GM12878 (cell line): ENCODE data around the gene CACNA1B. TPM values are rescaled to one million over a fixed set of nuclear protein-coding genes. Genes with fewer than 3 reads are reported as not detected.
A peak's percentile ranks its signal among the peaks of the same experiment; 100 is the strongest.

Experiments used
- ATAC-seq: fragments of 200-7000 bp; cut with Tn5 transposase; 3 replicates; pipeline ENCODE4 v1.9.1; 2020; ENCODE audit warnings: mild to moderate bottlenecking, moderate library complexity
- BruUV-seq: library from RNA; stranded (reverse); fragments of 400-500 nt; replicated peaks from 2 replicates; lab custom pipeline; 2021; lab: Mats Ljungman, UMichigan
- CTCF ChIA-PET: fragments of 300-600 bp; sonication (Branson Sonifier 250); formaldehyde crosslinking; extraction: SDS; loops from one replicate; lab custom pipeline; 2021; ENCODE audit warnings: inconsistent platforms; lab: Yijun Ruan, JAX
- POLR2A ChIA-PET: fragments of 350-600 bp; formaldehyde crosslinking; extraction: SDS; loops from one replicate; lab custom pipeline; 2021; ENCODE audit warnings: inconsistent platforms; lab: Charles Lee
- RAD21 ChIA-PET: fragments of 300-600 bp; sonication (Branson Sonifier 250); formaldehyde crosslinking; loops from one replicate; lab custom pipeline; 2023; ENCODE audit warnings: antibody characterized with exemption; ENCODE audit not compliant: unreplicated experiment; lab: Charles Lee
- SMC1A ChIA-PET: fragments of 300-600 bp; sonication (Branson Sonifier 250); formaldehyde crosslinking; loops from one replicate; lab custom pipeline; 2023; ENCODE audit not compliant: unreplicated experiment, uncharacterized antibody; lab: Charles Lee
- DNase-seq: peaks from one replicate; pipeline ENCODE4 v3.0.0-alpha.2; 2011; ENCODE audit warnings: low read depth, low spot score
- FAIRE-seq: peaks from 3 replicates; lab custom pipeline; 2011; peaks lifted over from hg19 to GRCh38; lab: Jason Lieb, UNC
- H2AFZ ChIP-seq: 2 replicates; pipeline ENCODE4 v1.6.0; 2011; ENCODE audit warnings: low read depth, low read length, control low read depth; ENCODE audit not compliant: control insufficient read depth
- H3K27ac ChIP-seq: 2 replicates; pipeline ENCODE4 v1.5.1; 2011; ENCODE audit warnings: control low read depth; ENCODE audit not compliant: control insufficient read depth, insufficient read depth
- H3K27me3 ChIP-seq, 2 experiments: replicated peaks in 1 of 2; 2 replicates each; pipeline versions ENCODE4 v1.6.0 to v1.6.1; 2011; ENCODE audit warnings: low read length in 1 of 2; ENCODE audit not compliant: control insufficient read depth in 2 of 2, insufficient read depth in 2 of 2
- H3K36me3 ChIP-seq, 2 experiments: 2 replicates each; pipeline ENCODE4 v1.5.1; 2011; ENCODE audit warnings: low read length in 1 of 2; ENCODE audit not compliant: control insufficient read depth in 2 of 2, insufficient read depth in 2 of 2
- H3K4me1 ChIP-seq: 2 replicates; pipeline ENCODE4 v1.6.1; 2011; ENCODE audit warnings: mild to moderate bottlenecking, low read length, moderate library complexity, mixed read lengths; ENCODE audit not compliant: control insufficient read depth, insufficient read depth
- H3K4me2 ChIP-seq: 2 replicates; pipeline ENCODE4 v1.6.0; 2011; ENCODE audit warnings: control low read depth; ENCODE audit not compliant: control insufficient read depth, insufficient read depth
- H3K4me3 ChIP-seq: fragments of 200-600 bp; sonication (generic); 2 replicates; pipeline ENCODE4 v1.5.1; 2016
- H3K79me2 ChIP-seq: 2 replicates; pipeline ENCODE4 v1.6.0; 2011; ENCODE audit warnings: low read length; ENCODE audit not compliant: control insufficient read depth, insufficient read depth
- H3K9ac ChIP-seq: 2 replicates; pipeline ENCODE4 v1.8.0; 2011; ENCODE audit warnings: low read length, control low read depth, mixed read lengths; ENCODE audit not compliant: control insufficient read depth, insufficient read depth
- H3K9me3 ChIP-seq: replicated peaks from 3 replicates; pipeline ENCODE4 v1.5.1; 2011; ENCODE audit warnings: mild to moderate bottlenecking, low read length; ENCODE audit not compliant: control insufficient read depth, insufficient read depth
- H4K20me1 ChIP-seq: 2 replicates; pipeline ENCODE4 v1.6.0; 2011; ENCODE audit not compliant: control insufficient read depth, insufficient read depth
- CHD2 ChIP-seq: IDR thresholded peaks from 2 replicates; pipeline ENCODE4 v1.6.1; 2011; ENCODE audit warnings: low read depth, low read length, improper control_type of control experiment, borderline replicate concordance
- E2F8 ChIP-seq: fragments of 450-650 bp; IDR thresholded peaks from 2 replicates; pipeline ENCODE4 v1.6.1; 2018; ENCODE audit warnings: mild to moderate bottlenecking, low read depth, moderate library complexity; ENCODE audit not compliant: partially characterized antibody
- EED ChIP-seq: sonication (generic); IDR thresholded peaks from 2 replicates; pipeline ENCODE4 v1.6.1; 2016; ENCODE audit warnings: antibody characterized with exemption, low read depth
- ETV6 ChIP-seq, 2 experiments: fragments of 450-650 bp in 1 of 2; IDR thresholded peaks in 1 of 2; conservative IDR thresholded peaks in 1 of 2; 2 replicates each; pipeline ENCODE4 v1.6.1; 2014; ENCODE audit warnings: antibody characterized with exemption in 1 of 2, borderline replicate concordance in 1 of 2, low read depth in 1 of 2, mild to moderate bottlenecking in 1 of 2, moderate library complexity in 1 of 2
- HDAC6 ChIP-seq: fragments of 200-600 bp; sonication (generic); IDR thresholded peaks from one replicate; pipeline ENCODE4 v1.8.0; 2017; ENCODE audit warnings: antibody characterized with exemption; ENCODE audit not compliant: unreplicated experiment
- KDM1A ChIP-seq: fragments of 200-600 bp; sonication (generic); IDR thresholded peaks from 2 replicates; pipeline ENCODE4 v1.6.1; 2016; ENCODE audit warnings: borderline replicate concordance
- MEF2B ChIP-seq: fragments of 450-650 bp; IDR thresholded peaks from 2 replicates; pipeline ENCODE4 v1.6.1; 2018; ENCODE audit warnings: mild to moderate bottlenecking, moderate library complexity; ENCODE audit not compliant: partially characterized antibody, poor library complexity, severe bottlenecking
- MYB ChIP-seq: fragments of 150-350 bp; IDR thresholded peaks from 2 replicates; pipeline ENCODE4 v1.6.1; 2014; ENCODE audit warnings: mild to moderate bottlenecking, low read depth, low read length, borderline replicate concordance
- POLR2A ChIP-seq: IDR thresholded peaks from 2 replicates; pipeline ENCODE4 v1.6.1; 2011; ENCODE audit warnings: low read depth, mild to moderate bottlenecking, low read length
- SMC3 ChIP-seq: IDR thresholded peaks from 2 replicates; pipeline ENCODE4 v1.6.1; 2011; ENCODE audit warnings: low read length, improper control_type of control experiment, borderline replicate concordance
- SUPT20H ChIP-seq: IDR thresholded peaks from 2 replicates; pipeline ENCODE4 v1.6.1; 2011; ENCODE audit warnings: low read depth, mild to moderate bottlenecking, low read length, moderate library complexity, borderline replicate concordance; ENCODE audit not compliant: control insufficient read depth
- TAF1 ChIP-seq: IDR thresholded peaks from 2 replicates; pipeline ENCODE4 v1.6.1; 2011; ENCODE audit warnings: mild to moderate bottlenecking, low read depth, low read length, borderline replicate concordance
- WGBS: methylation state at CpG from one replicate; pipeline ENCODE4 v1.1.6; 2016; ENCODE audit warnings: low lambda C conversion rate; ENCODE audit not compliant: insufficient replicate concordance, insufficient coverage; ENCODE audit errors: missing lambda C conversion rate; 5-methylcytosine and 5-hydroxymethylcytosine counted together
- in situ Hi-C: fragments of 300-500 bp; cut with MboI; formaldehyde crosslinking; loops from 9 replicates; pipeline ENCODE4 v1.14.3; 2018; ENCODE audit warnings: mixed read lengths
- intact Hi-C: fragments of 100-400 bp; cut with micrococcal nuclease; formaldehyde crosslinking; loops from one replicate; pipeline ENCODE4 v1.14.2; 2022; ENCODE audit not compliant: unreplicated experiment
- polyA plus RNA-seq, 11 experiments: library from polyadenylated mRNA; depleted of rRNA in 4 of 11; unstranded in 6 of 11; stranded (reverse) in 5 of 11; fragments of >200 nt; fragmentation: Nextera tagmentation in 4 of 11; fragmentation: Illumina TruSeq in 1 of 11; extraction: Ambion mirVana in 4 of 11; extraction: Trizol in 1 of 11; gene quantifications; 1 replicate in 1 of 11; 2 replicates in 10 of 11; pipeline versions ENCODE4 v1.2.1 to v1.2.3, GENCODE V29; 2011 to 2016; ENCODE audit warnings: inconsistent platforms in 2 of 11, missing spikeins in 2 of 11, low read depth in 1 of 11
- total RNA-seq, 4 experiments: library from RNA; depleted of rRNA in 3 of 4; stranded (reverse); fragments of >200 nt in 3 of 4; fragmentation: Illumina TruSeq in 1 of 4; extraction: Trizol in 1 of 4; gene quantifications; 2 replicates each; pipeline versions ENCODE4 v1.2.1 to v1.2.3, GENCODE V29; 2013 to 2021

Gene CACNA1B
- total and polyA plus RNA-seq, 10 of the 15 experiments (the other 5 are each of a cell fraction or from before 2014, with no cell fraction given), result 0.01 to 0.03 (median 0.01) TPM; not detected in 7

DNA sequence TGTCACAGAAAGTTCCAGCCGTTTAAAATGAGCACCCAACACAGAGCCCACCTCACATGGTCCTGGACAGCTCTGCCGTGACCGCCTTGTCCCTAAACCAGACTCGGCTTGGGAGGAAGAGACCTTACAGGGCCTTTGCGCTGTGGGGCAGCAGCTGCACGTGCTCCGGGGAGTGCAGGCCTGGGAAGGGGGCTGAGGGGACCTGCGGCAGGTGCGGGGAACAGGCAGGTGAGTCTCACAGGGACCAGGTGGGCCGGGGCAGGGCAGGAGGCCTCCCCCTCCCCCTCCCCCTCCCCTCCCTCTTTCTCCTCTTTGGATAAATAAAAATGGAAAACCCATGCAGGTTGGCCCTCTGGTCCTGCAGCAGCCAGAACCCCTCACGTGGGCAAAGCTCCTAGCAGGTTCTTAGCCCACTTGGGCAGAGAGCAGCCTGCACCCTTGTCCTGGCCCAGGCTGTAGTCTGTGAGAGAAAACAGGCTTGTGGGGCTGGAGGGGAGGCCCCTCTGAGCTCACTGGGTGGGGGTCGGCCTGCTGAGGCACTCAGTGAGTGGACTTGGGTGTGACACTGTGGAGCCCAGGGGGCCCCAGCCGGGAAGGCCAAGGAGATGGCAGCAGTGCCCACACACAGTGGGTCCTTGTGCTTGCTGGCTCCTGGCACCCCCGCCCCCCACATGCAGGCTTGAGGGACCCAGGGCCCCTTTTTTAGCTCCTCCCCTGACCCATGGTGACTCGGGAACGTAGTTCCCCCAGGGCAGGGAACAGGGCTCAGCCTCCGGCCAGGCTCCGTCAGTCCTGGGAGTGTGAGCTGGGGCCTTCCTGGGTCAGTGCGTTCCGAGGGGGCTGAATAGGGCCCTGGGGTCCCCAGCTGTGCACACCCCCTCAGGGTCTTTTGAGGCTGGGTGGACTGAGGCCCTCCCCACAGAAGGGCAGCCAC lies 40.0 kb upstream of the CACNA1B start:
- no peak overlapping the region for H3K4me3 ChIP-seq
- no peak overlapping the region for H3K27ac ChIP-seq
- no peak for DNase-seq
- H3K27me3 ChIP-seq, result no peaks in the 10 kb centered on the region
- peak; percentile 15; the same call in 2 of the 3 replicates for ATAC-seq
- CTCF ChIA-PET, result no interaction called here
- no peak overlapping the region for H3K9ac ChIP-seq
- no TSS peak for BruUV-seq
- no peak overlapping the region for H3K4me2 ChIP-seq
- H3K36me3 ChIP-seq, result peaks cover 9 to 39% of the 10 kb centered on the region in 2 experiments
- no peaks in the 10 kb centered on the region for H4K20me1 ChIP-seq
- H3K4me1 ChIP-seq, result no peaks in the 10 kb centered on the region; the same call in 1 of the 2 replicates
- RAD21 ChIA-PET, result no interaction called here
- no peak overlapping the region for H2AFZ ChIP-seq
- in situ Hi-C loops (no loop called here), intact Hi-C loops (no loop called here)
- POLR2A ChIA-PET, result no interaction called here
- SMC1A ChIA-PET, result no interaction called here
- H3K79me2 ChIP-seq, result no peaks in the 10 kb centered on the region
- no peak for FAIRE-seq
- no peaks in the 10 kb centered on the region; the same call in 2 of the 3 replicates for H3K9me3 ChIP-seq
- TF ChIP-seq POLR2A (peak; percentile 21; the same call in 1 of the 2 replicates), SMC3 (no peak), MEF2B (no peak), CHD2 (no peak), SUPT20H (no peak), EED (no peak)
- WGBS, result 94% methylated on average over 19 of the region's 20 CpGs

GRCh38 chr9:137838576-137838975 lies 39.0 kb upstream of the CACNA1B start:
- Histone ChIP-seq H3K4me2 (no peak overlapping the region), H3K36me3 (peaks cover 6 to 29% of the 10 kb centered on the region in 2 experiments), H3K4me1 (no peaks in the 10 kb centered on the region; the same call in 1 of the 2 replicates), H3K9me3 (no peaks in the 10 kb centered on the region; the same call in 2 of the 3 replicates), H3K4me3 (no peak overlapping the region), H3K27ac (no peak overlapping the region), H4K20me1 (no peaks in the 10 kb centered on the region), H3K79me2 (no peaks in the 10 kb centered on the region), H3K9ac (no peak overlapping the region), H3K27me3 (no peaks in the 10 kb centered on the region), H2AFZ (no peak overlapping the region)
- SMC1A ChIA-PET, result no interaction called here
- BruUV-seq, result no TSS peak
- RAD21 ChIA-PET, result no interaction called here
- FAIRE-seq, result no peak
- POLR2A ChIA-PET, result no interaction called here
- CTCF ChIA-PET, result no interaction called here
- no peak for ATAC-seq
- in situ Hi-C loops, result no loop called here
- no peak for DNase-seq
- WGBS, result 89% methylated on average over 10 of the region's 10 CpGs
- intact Hi-C loops, result no loop called here
- no peak for TF ChIP-seq TAF1
- no peak for TF ChIP-seq MYB
- TF ChIP-seq ETV6 (conservative IDR thresholded peaks at IDR 0.05 in 1 of 2, IDR thresholded peaks at IDR 0.05 in 1 of 2; ENCODE audit: borderline replicate concordance in 1 of 2, low read depth in 1 of 2), result no peak
- TF ChIP-seq KDM1A, result no peak
- TF ChIP-seq HDAC6, result no peak
- TF ChIP-seq E2F8, result no peak
